Stimulated activated CD4-positive, alpha-beta T cell treated with anti-CD3 and anti-CD28 coated beads, Interleukin-4, amount 100 ng/mL, for 24 hours (primary cell): ENCODE measurements around the gene CCDC81.

Experiments
- DNase-seq: peaks from one replicate; pipeline ENCODE4 v3.0.0-alpha.2; 2020

The CCDC81 gene

GRCh38 chr11:86469491-86470388 lies 95.1 kb downstream of the CCDC81 start:
- no peak for DNase-seq
